IMR-90 (cell line): ENCODE data around the gene CCDC71. TPM values are rescaled to one million over a fixed set of nuclear protein-coding genes. Genes with fewer than 3 reads are reported as not detected.

ENCODE experiments used
- ATAC-seq: fragments of 200-7000 bp; cut with Tn5 transposase; 2 replicates; pipeline ENCODE4 v1.9.1; 2020; ENCODE audit warnings: low read depth, mild to moderate bottlenecking, moderate library complexity
- BruUV-seq: library from RNA; stranded (reverse); fragments of 400-500 nt; replicated peaks from 2 replicates; lab custom pipeline; 2021; lab: Mats Ljungman, UMichigan
- CTCF ChIA-PET: fragments of 300-600 bp; formaldehyde crosslinking; extraction: SDS; loops from one replicate; lab custom pipeline; 2021; ENCODE audit warnings: antibody characterized with exemption; lab: Yijun Ruan, JAX
- POLR2A ChIA-PET: fragments of 300-600 bp; sonication (Branson Sonifier 250); formaldehyde crosslinking; loops from one replicate; lab custom pipeline; 2022; ENCODE audit warnings: antibody characterized with exemption; ENCODE audit not compliant: unreplicated experiment; lab: Charles Lee
- DNase-seq: peaks from one replicate; pipeline ENCODE4 v3.0.0; 2013
- H2AFZ ChIP-seq: replicated peaks from 2 replicates; pipeline ENCODE3; 2013; ENCODE audit warnings: low read length, mild to moderate bottlenecking; ENCODE audit not compliant: poor library complexity
- H2AK5ac ChIP-seq: 2 replicates; pipeline ENCODE4 v1.6.1; 2013; ENCODE audit warnings: low read depth, low read length, inconsistent platforms
- H2AK9ac ChIP-seq: replicated peaks from 2 replicates; pipeline ENCODE3; 2013; ENCODE audit warnings: mild to moderate bottlenecking, low read depth, low read length, moderate library complexity; ENCODE audit not compliant: poor library complexity
- H2BK120ac ChIP-seq: 2 replicates; pipeline ENCODE4 v1.6.1; 2013; ENCODE audit warnings: low read depth, low read length, inconsistent platforms
- H2BK15ac ChIP-seq: 3 replicates; pipeline ENCODE4 v1.6.1; 2013; ENCODE audit warnings: low read depth, low read length, inconsistent platforms
- H2BK20ac ChIP-seq: 2 replicates; pipeline ENCODE4 v1.6.1; 2013; ENCODE audit warnings: low read depth, mild to moderate bottlenecking, inconsistent platforms, low read length, moderate library complexity
- H2BK5ac ChIP-seq: 2 replicates; pipeline ENCODE4 v1.6.1; 2013; ENCODE audit warnings: mild to moderate bottlenecking, low read depth, low read length, inconsistent platforms; ENCODE audit not compliant: poor library complexity, severe bottlenecking
- H3K14ac ChIP-seq: replicated peaks from 2 replicates; pipeline ENCODE4 v1.6.1; 2013; ENCODE audit warnings: low read depth, low read length, inconsistent platforms
- H3K18ac ChIP-seq: 2 replicates; pipeline ENCODE4 v1.6.1; 2013; ENCODE audit warnings: low read depth, low read length, control low read depth
- H3K23ac ChIP-seq: 2 replicates; pipeline ENCODE4 v1.6.1; 2013; ENCODE audit warnings: low read depth, low read length, inconsistent platforms
- H3K27ac ChIP-seq: 2 replicates; pipeline ENCODE4 v1.5.1; 2013; ENCODE audit warnings: mild to moderate bottlenecking, control low read depth, low read length; ENCODE audit not compliant: insufficient read depth
- H3K27me3 ChIP-seq: 2 replicates; pipeline ENCODE4 v1.6.1; 2013; ENCODE audit warnings: low read length; ENCODE audit not compliant: control insufficient read depth, insufficient read depth
- H3K36me3 ChIP-seq: 2 replicates; pipeline ENCODE4 v1.6.1; 2013; ENCODE audit warnings: low read length, mixed read lengths; ENCODE audit not compliant: control insufficient read depth, insufficient read depth
- H3K4ac ChIP-seq: 2 replicates; pipeline ENCODE4 v1.6.1; 2013; ENCODE audit warnings: low read depth, low read length, inconsistent platforms
- H3K4me1 ChIP-seq: 2 replicates; pipeline ENCODE4 v1.6.1; 2013; ENCODE audit warnings: low read length, mixed read lengths; ENCODE audit not compliant: control insufficient read depth, insufficient read depth
- H3K4me2 ChIP-seq: 2 replicates; pipeline ENCODE4 v1.6.1; 2013; ENCODE audit warnings: low read depth, mild to moderate bottlenecking, control low read depth, low read length, moderate library complexity
- H3K4me3 ChIP-seq: 2 replicates; pipeline ENCODE4 v1.5.1; 2013; ENCODE audit warnings: low read depth, mild to moderate bottlenecking, control low read depth, low read length, moderate library complexity; ENCODE audit not compliant: insufficient read depth
- H3K56ac ChIP-seq: 2 replicates; pipeline ENCODE4 v1.6.1; 2013; ENCODE audit warnings: low read length, inconsistent platforms; ENCODE audit not compliant: insufficient read depth; ENCODE audit errors: extremely low read depth
- H3K79me1 ChIP-seq, 2 experiments: 2 replicates each; pipeline ENCODE4 v1.6.1; 2013; ENCODE audit warnings: low read length in 2 of 2, inconsistent platforms in 1 of 2, low read depth in 1 of 2
- H3K9ac ChIP-seq: 2 replicates; pipeline ENCODE4 v1.6.1; 2013; ENCODE audit warnings: low read depth, low read length, control low read depth
- H3K9me1 ChIP-seq: 2 replicates; pipeline ENCODE4 v1.6.1; 2013; ENCODE audit warnings: low read length, inconsistent platforms; ENCODE audit not compliant: insufficient read depth
- H3K9me3 ChIP-seq: 2 replicates; pipeline ENCODE4 v1.6.1; 2013; ENCODE audit warnings: low read length; ENCODE audit not compliant: control insufficient read depth, insufficient read depth
- H4K20me1 ChIP-seq: 2 replicates; pipeline ENCODE4 v1.6.1; 2013; ENCODE audit warnings: low read length, inconsistent platforms; ENCODE audit not compliant: insufficient read depth
- H4K5ac ChIP-seq: 2 replicates; pipeline ENCODE4 v1.6.1; 2013; ENCODE audit warnings: mild to moderate bottlenecking, low read depth, low read length, control low read depth
- H4K8ac ChIP-seq, 2 experiments: 2 replicates each; pipeline ENCODE4 v1.6.1; 2013; ENCODE audit warnings: low read depth in 2 of 2, low read length in 2 of 2, control low read depth in 1 of 2, inconsistent platforms in 1 of 2
- H4K91ac ChIP-seq: 2 replicates; pipeline ENCODE4 v1.6.1; 2013; ENCODE audit warnings: low read depth, low read length, inconsistent platforms; ENCODE audit not compliant: insufficient read depth
- BHLHE40 ChIP-seq: fragments of 150-350 bp; IDR thresholded peaks from 2 replicates; pipeline ENCODE4 v1.6.1; 2016; ENCODE audit warnings: mild to moderate bottlenecking, low read depth, low read length
- CEBPB ChIP-seq: IDR thresholded peaks from 2 replicates; pipeline ENCODE4 v1.6.1; 2012; ENCODE audit warnings: low read depth, low read length, improper control_type of control experiment
- CHD1 ChIP-seq: IDR thresholded peaks from 2 replicates; pipeline ENCODE4 v1.6.1; 2012; ENCODE audit warnings: low read depth, low read length, improper control_type of control experiment
- CTCF ChIP-seq: conservative IDR thresholded peaks from 2 replicates; pipeline ENCODE4 v1.5.1; 2012; ENCODE audit warnings: mild to moderate bottlenecking, low read depth, low read length, improper control_type of control experiment
- FOS ChIP-seq: fragments of 150-350 bp; IDR thresholded peaks from 2 replicates; pipeline ENCODE4 v1.6.1; 2016; ENCODE audit warnings: low read depth, low read length
- MAFK ChIP-seq: IDR thresholded peaks from 2 replicates; pipeline ENCODE4 v1.6.1; 2012; ENCODE audit warnings: low read depth, low read length, improper control_type of control experiment
- MXI1 ChIP-seq: IDR thresholded peaks from 2 replicates; pipeline ENCODE4 v1.6.1; 2012; ENCODE audit warnings: low read depth, mild to moderate bottlenecking, low read length, moderate library complexity, borderline replicate concordance
- NFE2L2 ChIP-seq: fragments of 150-350 bp; IDR thresholded peaks from 2 replicates; pipeline ENCODE4 v1.6.1; 2016; ENCODE audit warnings: low read depth, mild to moderate bottlenecking, low read length
- POLR2A ChIP-seq: IDR thresholded peaks from 2 replicates; pipeline ENCODE4 v1.6.1; 2012; ENCODE audit warnings: mild to moderate bottlenecking, low read depth, low read length
- RAD21 ChIP-seq: IDR thresholded peaks from 2 replicates; pipeline ENCODE4 v1.6.1; 2012; ENCODE audit warnings: low read length, improper control_type of control experiment
- RCOR1 ChIP-seq: IDR thresholded peaks from 2 replicates; pipeline ENCODE4 v1.6.1; 2012; ENCODE audit warnings: mild to moderate bottlenecking, low read length, improper control_type of control experiment; ENCODE audit not compliant: insufficient replicate concordance
- RFX5 ChIP-seq: IDR thresholded peaks from 2 replicates; pipeline ENCODE4 v1.8.0; 2012; ENCODE audit warnings: low read depth, mild to moderate bottlenecking, low read length, moderate library complexity
- SMC3 ChIP-seq: fragments of 150-350 bp; IDR thresholded peaks from 2 replicates; pipeline ENCODE4 v1.6.1; 2016; ENCODE audit warnings: low read depth, mild to moderate bottlenecking, antibody characterized with exemption, low read length, moderate library complexity
- WGBS, 2 experiments: methylation state at CpG; one replicate each; pipeline versions ENCODE4 v1.1.5 to v1.1.7; 2013; ENCODE audit warnings: missing lambda C conversion rate in 2 of 2; ENCODE audit not compliant: insufficient read length in 1 of 2; ENCODE audit errors: extremely low coverage in 2 of 2; 5-methylcytosine and 5-hydroxymethylcytosine counted together
- dilution Hi-C: fragments of 300-500 bp; cut with HindIII; formaldehyde crosslinking; loops from one replicate; pipeline ENCODE4 v1.14.3; 2018; ENCODE audit warnings: low sequenced_read_pairs; ENCODE audit not compliant: unreplicated experiment
- in situ Hi-C: fragments of 300-500 bp; cut with MboI; formaldehyde crosslinking; loops from 3 replicates; pipeline ENCODE4 v1.14.3; 2019; ENCODE audit warnings: low sequenced_read_pairs, inconsistent platforms, mixed read lengths
- intact Hi-C: fragments of 100-400 bp; cut with micrococcal nuclease; formaldehyde crosslinking; loops from 2 replicates; pipeline ENCODE4 v1.10.0; 2022
- polyA plus RNA-seq, 3 experiments: library from polyadenylated mRNA; depleted of rRNA; stranded (reverse); fragments of >200 nt; gene quantifications; 2 replicates each; pipeline ENCODE4 v1.2.3, GENCODE V29; 2012; ENCODE audit warnings: low replicate concordance in 1 of 3
- total RNA-seq: library from RNA; depleted of rRNA; stranded (reverse); fragments of >200 nt; gene quantifications from 2 replicates; pipeline ENCODE4 v1.2.3, GENCODE V29; 2012

The CCDC71 gene
- total and polyA plus RNA-seq, 2 of the 4 experiments (the other 2 are of a cell fraction): 29.4 to 35.9 TPM

DNA sequence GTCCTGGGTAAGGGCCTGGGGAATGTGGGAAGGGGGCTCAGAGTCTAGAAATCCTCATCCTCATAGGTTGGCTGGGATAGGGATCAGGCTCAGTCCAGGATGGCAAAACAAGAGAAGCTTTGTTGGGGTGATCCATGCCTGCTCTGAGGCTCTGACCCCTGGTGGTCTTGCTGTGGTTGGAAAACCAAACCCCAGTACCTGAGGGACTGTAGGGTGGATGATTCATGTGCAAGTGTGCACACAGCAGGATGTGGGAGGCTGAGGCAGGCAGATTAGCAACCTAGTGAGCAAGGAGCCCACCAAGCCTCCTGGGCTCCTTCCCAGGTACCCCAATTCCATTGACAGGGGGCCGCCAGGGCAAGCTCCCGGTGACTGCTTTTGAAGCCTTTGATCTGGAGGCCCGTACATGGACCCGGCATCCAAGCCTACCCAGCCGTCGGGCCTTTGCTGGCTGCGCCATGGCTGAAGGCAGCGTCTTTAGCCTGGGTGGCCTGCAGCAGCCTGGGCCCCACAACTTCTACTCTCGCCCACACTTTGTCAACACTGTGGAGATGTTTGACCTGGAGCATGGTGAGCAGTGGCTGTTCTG is 8.4 kb upstream of the CCDC71 start:
- H2BK20ac ChIP-seq: no peak overlapping the region
- no peak overlapping the region for H2BK15ac ChIP-seq
- H4K8ac ChIP-seq: no peak overlapping the region
- DNase-seq (no peak), ATAC-seq (no peak)
- 100% methylated on average over 2 of the region's 9 CpGs; no CpG with 5 or more reads in 1 of the 2 experiments for WGBS, 2 experiments
- no peak overlapping the region for H3K14ac ChIP-seq
- ChIA-PET CTCF (no interaction called here), POLR2A (no interaction called here)
- no peak overlapping the region for H4K91ac ChIP-seq
- BruUV-seq: no TSS peak
- H3K4me1 ChIP-seq: peaks cover 23% of the 10 kb centered on the region
- H3K79me1 ChIP-seq: peaks cover 12 to 41% of the 10 kb centered on the region in 2 experiments; a peak in 3 of 4 replicates
- no peak overlapping the region for H2BK5ac ChIP-seq
- H3K18ac ChIP-seq: no peak overlapping the region
- intact Hi-C loops: loop anchor here (5.0 kb wide), 1 partner anchor 123 kb away; no protein-coding TSS in a partner anchor
- H3K36me3 ChIP-seq: peaks cover 17% of the 10 kb centered on the region; the same call in 1 of the 2 replicates
- H4K20me1 ChIP-seq: no peaks in the 10 kb centered on the region
- no peak overlapping the region for H3K4me2 ChIP-seq
- H3K4me3 ChIP-seq: no peak overlapping the region
- no peak overlapping the region for H3K9ac ChIP-seq
- in situ Hi-C loops: loop anchor here (25.0 kb wide), 1 partner anchor 263 kb away; the partner anchor contains the start of gene NICN1
- H3K27ac ChIP-seq: no peak overlapping the region
- H3K27me3 ChIP-seq: no peaks in the 10 kb centered on the region
- H2AK9ac ChIP-seq: no peak overlapping the region
- H3K9me3 ChIP-seq: no peaks in the 10 kb centered on the region
- TF ChIP-seq CHD1: no peak
- no peak for TF ChIP-seq RAD21
- TF ChIP-seq BHLHE40: no peak
- no peak for TF ChIP-seq RCOR1
- no peak for TF ChIP-seq CTCF
- TF ChIP-seq NFE2L2: no peak
- no peak for TF ChIP-seq FOS
- TF ChIP-seq MXI1: no peak
- no peak for TF ChIP-seq CEBPB
- no peak for TF ChIP-seq MAFK
- TF ChIP-seq POLR2A: no peak
- TF ChIP-seq SMC3: no peak
- no peak for TF ChIP-seq RFX5
- no peak overlapping the region for H3K4ac ChIP-seq
- no peak overlapping the region for H3K56ac ChIP-seq
- dilution Hi-C loops: no loop called here
- no peak overlapping the region for H2AK5ac ChIP-seq
- H3K9me1 ChIP-seq: peaks cover 24% of the 10 kb centered on the region
- no peak overlapping the region for H2BK120ac ChIP-seq
- H4K5ac ChIP-seq: no peak overlapping the region
- no peak overlapping the region for H3K23ac ChIP-seq
- no peak overlapping the region for H2AFZ ChIP-seq
